GM10847 (cell line): ENCODE data around the gene PTEN.

Experiments
- POLR2A ChIP-seq: IDR thresholded peaks from 2 replicates; pipeline ENCODE4 v1.6.1; 2011; ENCODE audit not compliant: insufficient read length; ENCODE audit errors: extremely low read depth

PTEN gene

GRCh38 chr10:87842220-87842641 lies 21.2 kb upstream of the PTEN start:
- TF ChIP-seq POLR2A, result no peak

- TF ChIP-seq POLR2A, result no peak
Measured at GRCh38 chr10:87842776-87843497, 20.5 kb upstream of the PTEN start.

GRCh38 chr10:87843714-87844113 lies 19.7 kb upstream of the PTEN start:
- no peak for TF ChIP-seq POLR2A

- TF ChIP-seq POLR2A, result no peak
Measured at GRCh38 chr10:87844837-87845623, 18.4 kb upstream of the PTEN start.

- TF ChIP-seq POLR2A, result no peak
Measured at GRCh38 chr10:87845624-87845998, 17.8 kb upstream of the PTEN start.

GRCh38 chr10:87846023-87846422 lies 17.4 kb upstream of the PTEN start:
- no peak for TF ChIP-seq POLR2A

GRCh38 chr10:87847550-87847949 lies 15.9 kb upstream of the PTEN start:
- no peak for TF ChIP-seq POLR2A

- no peak for TF ChIP-seq POLR2A
Measured at GRCh38 chr10:87849001-87849400, 14.4 kb upstream of the PTEN start.

GRCh38 chr10:87850742-87851205 lies 12.7 kb upstream of the PTEN start:
- no peak for TF ChIP-seq POLR2A

- TF ChIP-seq POLR2A, result no peak
Measured at GRCh38 chr10:87852089-87852488, 11.3 kb upstream of the PTEN start.

GRCh38 chr10:87860156-87860795 lies 3.1 kb upstream of the PTEN start:
- TF ChIP-seq POLR2A, result no peak

GRCh38 chr10:87860816-87861403 lies 2.5 kb upstream of the PTEN start:
- TF ChIP-seq POLR2A, result no peak

GRCh38 chr10:87861566-87861952 lies 1.9 kb upstream of the PTEN start:
- TF ChIP-seq POLR2A, result peak; percentile 1

- TF ChIP-seq POLR2A, result peak; percentile 72
Measured at GRCh38 chr10:87861953-87862678, 1.3 kb upstream of the PTEN start.

GRCh38 chr10:87862679-87863052 lies 759 bp upstream of the PTEN start:
- no peak for TF ChIP-seq POLR2A
